Mesenteric fat pad (tissue), 1 donor: ENCODE results near the gene MBOAT2. TPM values are rescaled to one million over a fixed set of nuclear protein-coding genes. Genes with fewer than 3 reads are reported as not detected.
"Not testable (repeated sequence)": the region's sequence is repeated elsewhere in the genome, so short reads cannot be mapped to it uniquely, and the experiment has no call there.

Source experiments
- DNase-seq: peaks from one replicate; pipeline ENCODE4 v3.0.0-alpha.2; 2020; ENCODE audit warnings: low spot score
- long read RNA-seq: library from polyadenylated mRNA; unstranded; transcript quantifications from one replicate; pipeline ENCODE4 v2.0.0, GENCODE V29; 2020
- total RNA-seq: library from RNA; stranded (reverse); fragmentation: NEBNext Ultra II Directional; extraction: Animal tissue kit (Norgen Biotek cat#: 25700); gene quantifications from one replicate; pipeline ENCODE4 v1.2.1, GENCODE V29; 2021
- donor health status: DM: yes; HTN: yes; CAD: no.

Gene MBOAT2
- total RNA-seq = 5.5 TPM
- long read RNA-seq, full-length matches to known transcripts = 2 of 5 reads
- long read RNA-seq, partial matches to known transcripts = 1 of 5 reads
- long read RNA-seq, other reads (novel, unspliced or antisense) = 2 of 5 reads

- peak; percentile 94 for DNase-seq
Measured at GRCh38 chr2:9003616-9004337, at the start of gene MBOAT2. TSS of gene MBOAT2 (minus strand) at chr2:9003684. CDS start at chr2:9003614, 70 bp downstream.

- no peak for DNase-seq
Measured at GRCh38 chr2:9052821-9053533, 49.5 kb upstream of the MBOAT2 start.

GRCh38 chr2:9051451-9051850 lies 48.0 kb upstream of the MBOAT2 start:
- DNase-seq = not testable (repeated sequence)

GRCh38 chr2:9050122-9050809 lies 46.8 kb upstream of the MBOAT2 start:
- no peak for DNase-seq

- no peak for DNase-seq
Measured at GRCh38 chr2:9045595-9045994, 42.1 kb upstream of the MBOAT2 start.

- not testable (repeated sequence) for DNase-seq
Measured at GRCh38 chr2:9043491-9043890, 40.0 kb upstream of the MBOAT2 start.

- no peak for DNase-seq
Measured at GRCh38 chr2:9037166-9037565, 33.7 kb upstream of the MBOAT2 start.

GRCh38 chr2:9033385-9034168 lies 30.1 kb upstream of the MBOAT2 start:
- no peak for DNase-seq

GRCh38 chr2:9032536-9033255 lies 29.2 kb upstream of the MBOAT2 start:
- no peak for DNase-seq

GRCh38 chr2:9032121-9032520 lies 28.6 kb upstream of the MBOAT2 start:
- no peak for DNase-seq

GRCh38 chr2:9031246-9031645 lies 27.8 kb upstream of the MBOAT2 start:
- no peak for DNase-seq

GRCh38 chr2:9030841-9031240 lies 27.4 kb upstream of the MBOAT2 start:
- no peak for DNase-seq

- DNase-seq = no peak
Measured at GRCh38 chr2:9030190-9030589, 26.7 kb upstream of the MBOAT2 start.

GRCh38 chr2:9029721-9030120 lies 26.2 kb upstream of the MBOAT2 start:
- DNase-seq = no peak

- no peak for DNase-seq
Measured at GRCh38 chr2:9027884-9028283, 24.4 kb upstream of the MBOAT2 start.

GRCh38 chr2:9025746-9026145 lies 22.3 kb upstream of the MBOAT2 start:
- DNase-seq = no peak

GRCh38 chr2:9024575-9024974 lies 21.1 kb upstream of the MBOAT2 start:
- no peak for DNase-seq

GRCh38 chr2:9021563-9022211 lies 18.2 kb upstream of the MBOAT2 start:
- no peak for DNase-seq

GRCh38 chr2:9020267-9020666 lies 16.8 kb upstream of the MBOAT2 start:
- DNase-seq = no peak

- DNase-seq = no peak
Measured at GRCh38 chr2:9018534-9018933, 15.1 kb upstream of the MBOAT2 start.
